Endothelial cell of umbilical vein (primary cell): ENCODE measurements around the gene NEK6.

Experiments used
- EZH2 ChIP-seq: IDR thresholded peaks from 2 replicates; pipeline ENCODE4 v1.6.1; 2012; ENCODE audit warnings: borderline replicate concordance, low read depth, mild to moderate bottlenecking, moderate library complexity, low read length, inconsistent platforms; ENCODE audit not compliant: severe bottlenecking
- POLR2AphosphoS5 ChIP-seq: IDR thresholded peaks from 2 replicates; pipeline ENCODE4 v1.6.1; 2012; ENCODE audit warnings: low read depth, mild to moderate bottlenecking, control low read depth, low read length, moderate library complexity; ENCODE audit not compliant: insufficient read depth
- TF ChIP-seq, protein P1 (sequence below), 2 donors: IDR thresholded peaks; 1 replicate in 1 of 2; 2 replicates in 1 of 2; pipeline ENCODE4 v1.5.1; 2011; ENCODE audit warnings: low read length in 2 of 2, mild to moderate bottlenecking in 2 of 2, moderate library complexity in 2 of 2, control low read depth in 1 of 2, inconsistent platforms in 1 of 2, low read depth in 1 of 2; ENCODE audit not compliant: insufficient read depth in 1 of 2; ENCODE audit errors: extremely low read depth in 1 of 2
- TF ChIP-seq, protein P2 (sequence below): IDR thresholded peaks from 2 replicates; pipeline ENCODE4 v1.6.1; 2011; ENCODE audit not compliant: insufficient read depth, insufficient read length

DNA sequence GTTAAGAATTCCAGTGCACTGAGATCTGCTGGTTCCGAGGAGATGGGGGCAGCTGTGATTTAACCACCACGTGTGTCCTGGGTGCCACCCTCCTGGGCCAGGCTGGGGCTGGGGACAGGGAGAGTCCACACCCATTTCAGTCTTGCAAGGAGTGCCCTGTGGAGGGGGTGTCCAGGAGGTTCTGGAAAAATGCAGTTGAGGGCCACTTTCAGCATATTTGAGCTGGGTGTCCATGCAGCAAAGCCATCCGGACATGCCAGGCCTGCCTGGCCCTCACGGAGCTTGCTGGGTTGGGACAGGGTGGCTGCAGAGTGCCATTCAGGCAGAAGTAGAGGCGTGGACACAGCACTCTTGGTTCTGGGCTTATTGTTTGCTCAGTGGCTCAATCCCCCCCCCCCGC, 68.1 kb downstream of the NEK6 start:
- TF ChIP-seq, protein P1, sequence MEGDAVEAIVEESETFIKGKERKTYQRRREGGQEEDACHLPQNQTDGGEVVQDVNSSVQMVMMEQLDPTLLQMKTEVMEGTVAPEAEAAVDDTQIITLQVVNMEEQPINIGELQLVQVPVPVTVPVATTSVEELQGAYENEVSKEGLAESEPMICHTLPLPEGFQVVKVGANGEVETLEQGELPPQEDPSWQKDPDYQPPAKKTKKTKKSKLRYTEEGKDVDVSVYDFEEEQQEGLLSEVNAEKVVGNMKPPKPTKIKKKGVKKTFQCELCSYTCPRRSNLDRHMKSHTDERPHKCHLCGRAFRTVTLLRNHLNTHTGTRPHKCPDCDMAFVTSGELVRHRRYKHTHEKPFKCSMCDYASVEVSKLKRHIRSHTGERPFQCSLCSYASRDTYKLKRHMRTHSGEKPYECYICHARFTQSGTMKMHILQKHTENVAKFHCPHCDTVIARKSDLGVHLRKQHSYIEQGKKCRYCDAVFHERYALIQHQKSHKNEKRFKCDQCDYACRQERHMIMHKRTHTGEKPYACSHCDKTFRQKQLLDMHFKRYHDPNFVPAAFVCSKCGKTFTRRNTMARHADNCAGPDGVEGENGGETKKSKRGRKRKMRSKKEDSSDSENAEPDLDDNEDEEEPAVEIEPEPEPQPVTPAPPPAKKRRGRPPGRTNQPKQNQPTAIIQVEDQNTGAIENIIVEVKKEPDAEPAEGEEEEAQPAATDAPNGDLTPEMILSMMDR (IDR thresholded peaks at IDR 0.05; ENCODE audit: extremely low read depth in 1 of 2, insufficient read depth in 1 of 2, low read depth in 1 of 2, low read length in 2 of 2): no peak
- TF ChIP-seq EZH2: no peak
- TF ChIP-seq POLR2AphosphoS5: no peak
- TF ChIP-seq, protein P2, sequence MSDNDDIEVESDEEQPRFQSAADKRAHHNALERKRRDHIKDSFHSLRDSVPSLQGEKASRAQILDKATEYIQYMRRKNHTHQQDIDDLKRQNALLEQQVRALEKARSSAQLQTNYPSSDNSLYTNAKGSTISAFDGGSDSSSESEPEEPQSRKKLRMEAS: no peak
